SJCRH30 (cell line): ENCODE measurements around the gene MTSS2. TPM values are rescaled to one million over a fixed set of nuclear protein-coding genes. Genes with fewer than 3 reads are reported as not detected.
"Not testable (repeated sequence)": the region's sequence is repeated elsewhere in the genome, so short reads cannot be mapped to it uniquely, and the experiment has no call there.

ENCODE experiments used
- DNase-seq, 2 experiments: peaks; one replicate each; pipeline ENCODE4 v3.0.0-alpha.2; 2015 to 2020
- H3K27ac ChIP-seq: fragments of 250-450 bp; sonication (Bioruptor Pico); 2 replicates; pipeline ENCODE4 v1.5.1; 2020; ENCODE audit warnings: mild to moderate bottlenecking, moderate library complexity
- H3K27me3 ChIP-seq: fragments of 250-450 bp; sonication (Bioruptor Pico); 2 replicates; pipeline ENCODE4 v1.5.1; 2020; ENCODE audit warnings: mild to moderate bottlenecking, moderate library complexity
- H3K36me3 ChIP-seq: fragments of 250-450 bp; sonication (Bioruptor Pico); 2 replicates; pipeline ENCODE4 v1.5.1; 2020; ENCODE audit warnings: mild to moderate bottlenecking, moderate library complexity
- H3K4me1 ChIP-seq: fragments of 250-450 bp; sonication (Bioruptor Pico); 2 replicates; pipeline ENCODE4 v1.5.1; 2020; ENCODE audit warnings: mild to moderate bottlenecking, moderate library complexity
- H3K4me3 ChIP-seq: fragments of 250-450 bp; sonication (Bioruptor Pico); 2 replicates; pipeline ENCODE4 v1.5.1; 2020; ENCODE audit warnings: mild to moderate bottlenecking, moderate library complexity
- H3K9me3 ChIP-seq: fragments of 250-450 bp; sonication (Bioruptor Pico); replicated peaks from 2 replicates; pipeline ENCODE4 v1.5.1; 2020; ENCODE audit warnings: mild to moderate bottlenecking, moderate library complexity
- total RNA-seq: library from RNA; depleted of rRNA; stranded (reverse); fragments of >200 nt; shearing (Covaris generic); gene quantifications from 2 replicates; pipeline ENCODE4 v1.2.3, GENCODE V29; 2014

The MTSS2 gene
- total RNA-seq, 1 experiment from 2014 or later = 27.4 TPM

GRCh38 chr16:70679671-70680494, 6.0 kb downstream of the MTSS2 start:
- Histone ChIP-seq H3K36me3 (peaks cover 14% of the 10 kb centered on the region; the same call in 1 of the 2 replicates), H3K4me3 (no peak overlapping the region), H3K27ac (no peak overlapping the region), H3K4me1 (no peaks in the 10 kb centered on the region; the same call in 1 of the 2 replicates), H3K27me3 (no peaks in the 10 kb centered on the region), H3K9me3 (no peaks in the 10 kb centered on the region)
- DNase-seq = no peak

- H3K27me3 ChIP-seq = no peaks in the 10 kb centered on the region
- H3K36me3 ChIP-seq = peaks cover 14% of the 10 kb centered on the region; the same call in 1 of the 2 replicates
- no peak for DNase-seq
- no peak overlapping the region for H3K4me3 ChIP-seq
- no peak overlapping the region for H3K27ac ChIP-seq
- H3K9me3 ChIP-seq = no peaks in the 10 kb centered on the region
- no peaks in the 10 kb centered on the region; the same call in 1 of the 2 replicates for H3K4me1 ChIP-seq
These were observed 6.8 kb downstream of the MTSS2 start for GRCh38 chr16:70678898-70679670.

- Histone ChIP-seq H3K4me1 (no peaks in the 10 kb centered on the region; the same call in 1 of the 2 replicates), H3K36me3 (peaks cover 18% of the 10 kb centered on the region; the same call in 1 of the 2 replicates), H3K27me3 (no peaks in the 10 kb centered on the region), H3K27ac (no peak overlapping the region), H3K4me3 (no peak overlapping the region), H3K9me3 (no peaks in the 10 kb centered on the region)
- DNase-seq = no peak
These were observed 7.5 kb downstream of the MTSS2 start for GRCh38 chr16:70678121-70678897.

- H3K36me3 ChIP-seq = peaks cover 18% of the 10 kb centered on the region; the same call in 1 of the 2 replicates
- no peak for DNase-seq
- no peak overlapping the region for H3K27ac ChIP-seq
- no peaks in the 10 kb centered on the region for H3K27me3 ChIP-seq
- no peaks in the 10 kb centered on the region for H3K9me3 ChIP-seq
- no peak overlapping the region for H3K4me3 ChIP-seq
- no peaks in the 10 kb centered on the region; the same call in 1 of the 2 replicates for H3K4me1 ChIP-seq
These were observed 8.2 kb downstream of the MTSS2 start for GRCh38 chr16:70677499-70678120.

GRCh38 chr16:70676675-70677498, 9.0 kb downstream of the MTSS2 start:
- Histone ChIP-seq H3K27me3 (no peaks in the 10 kb centered on the region), H3K27ac (no peak overlapping the region), H3K9me3 (no peaks in the 10 kb centered on the region), H3K36me3 (peaks cover 18% of the 10 kb centered on the region; the same call in 1 of the 2 replicates), H3K4me3 (no peak overlapping the region), H3K4me1 (no peaks in the 10 kb centered on the region)
- no peak for DNase-seq

GRCh38 chr16:70675851-70676513, 9.9 kb downstream of the MTSS2 start:
- H3K36me3 ChIP-seq = peaks cover 23% of the 10 kb centered on the region; the same call in 1 of the 2 replicates

GRCh38 chr16:70674221-70675014, 11.4 kb downstream of the MTSS2 start:
- no peaks in the 10 kb centered on the region for H3K4me1 ChIP-seq
- no peaks in the 10 kb centered on the region for H3K9me3 ChIP-seq
- H3K36me3 ChIP-seq = peaks cover 36% of the 10 kb centered on the region
- no peak overlapping the region for H3K27ac ChIP-seq
- no peaks in the 10 kb centered on the region for H3K27me3 ChIP-seq
- H3K4me3 ChIP-seq = no peak overlapping the region
- DNase-seq = no peak

More at GRCh38 chr16:70675851-70676513, 9.9 kb downstream of the MTSS2 start:
- H3K4me3 ChIP-seq = no peak overlapping the region
- no peak for DNase-seq
- no peaks in the 10 kb centered on the region for H3K4me1 ChIP-seq
- no peak overlapping the region for H3K27ac ChIP-seq
- no peaks in the 10 kb centered on the region for H3K27me3 ChIP-seq
- no peaks in the 10 kb centered on the region for H3K9me3 ChIP-seq

- H3K36me3 ChIP-seq = peaks cover 56% of the 10 kb centered on the region
- not testable (repeated sequence) for H3K9me3 ChIP-seq, H3K4me1 ChIP-seq, H3K4me3 ChIP-seq, H3K27me3 ChIP-seq, H3K27ac ChIP-seq, DNase-seq
These were observed 14.9 kb downstream of the MTSS2 start for GRCh38 chr16:70670938-70671337.

- no peaks in the 10 kb centered on the region for H3K27me3 ChIP-seq
- no peak overlapping the region for H3K27ac ChIP-seq
- peaks cover 55% of the 10 kb centered on the region for H3K36me3 ChIP-seq
- H3K9me3 ChIP-seq = no peaks in the 10 kb centered on the region
- DNase-seq = no peak
- no peak overlapping the region for H3K4me3 ChIP-seq
- H3K4me1 ChIP-seq = no peaks in the 10 kb centered on the region
These were observed 15.7 kb downstream of the MTSS2 start for GRCh38 chr16:70670175-70670574.

GRCh38 chr16:70665806-70666735, 19.8 kb downstream of the MTSS2 start:
- H3K27ac ChIP-seq = no peak overlapping the region
- H3K4me1 ChIP-seq = no peaks in the 10 kb centered on the region
- H3K9me3 ChIP-seq = no peaks in the 10 kb centered on the region
- peaks cover 54% of the 10 kb centered on the region for H3K36me3 ChIP-seq
- no peak overlapping the region for H3K4me3 ChIP-seq
- no peak for DNase-seq
- no peaks in the 10 kb centered on the region for H3K27me3 ChIP-seq

GRCh38 chr16:70665113-70665694, 20.6 kb downstream of the MTSS2 start:
- Histone ChIP-seq H3K4me3 (no peak overlapping the region), H3K36me3 (peaks cover 48% of the 10 kb centered on the region), H3K27me3 (no peaks in the 10 kb centered on the region), H3K4me1 (no peaks in the 10 kb centered on the region), H3K27ac (no peak overlapping the region), H3K9me3 (no peaks in the 10 kb centered on the region)
- DNase-seq = no peak
